Karpas-422 (cell line): ENCODE measurements around the gene NKAPL. TPM values are rescaled to one million over a fixed set of nuclear protein-coding genes. Genes with fewer than 3 reads are reported as not detected.

Source experiments
- DNase-seq: peaks from one replicate; pipeline ENCODE4 v3.0.0-alpha.2; 2015
- H2AFZ ChIP-seq: fragments of 200-600 bp; sonication (generic); 2 replicates; pipeline ENCODE4 v1.6.1; 2014; ENCODE audit warnings: antibody characterized with exemption, low read length, mixed read lengths
- H3K27ac ChIP-seq: fragments of 200-600 bp; sonication (generic); 2 replicates; pipeline ENCODE4 v1.5.1; 2014; ENCODE audit warnings: mild to moderate bottlenecking, low read length, moderate library complexity
- H3K27me3 ChIP-seq: fragments of 200-600 bp; sonication (generic); 2 replicates; pipeline ENCODE4 v1.6.1; 2014; ENCODE audit warnings: low read length, mixed read lengths
- H3K36me3 ChIP-seq: fragments of 200-600 bp; sonication (generic); 2 replicates; pipeline ENCODE4 v1.6.1; 2014; ENCODE audit warnings: low read length, mixed read lengths; ENCODE audit not compliant: insufficient read depth
- H3K4me1 ChIP-seq: fragments of 200-600 bp; sonication (generic); 2 replicates; pipeline ENCODE4 v1.6.1; 2014; ENCODE audit warnings: mild to moderate bottlenecking, low read length, mixed read lengths
- H3K4me2 ChIP-seq: fragments of 200-600 bp; sonication (generic); 2 replicates; pipeline ENCODE4 v1.6.1; 2014; ENCODE audit warnings: low read length, low read depth, mild to moderate bottlenecking; ENCODE audit not compliant: poor library complexity, severe bottlenecking
- H3K4me3 ChIP-seq: fragments of 200-600 bp; sonication (generic); 2 replicates; pipeline ENCODE4 v1.5.1; 2014; ENCODE audit warnings: mild to moderate bottlenecking, antibody characterized with exemption, low read length, mixed read lengths
- H3K79me2 ChIP-seq: fragments of 200-600 bp; sonication (generic); 2 replicates; pipeline ENCODE4 v1.6.1; 2014; ENCODE audit warnings: mild to moderate bottlenecking, low read length, mixed read lengths
- H3K9ac ChIP-seq: fragments of 200-600 bp; sonication (generic); 2 replicates; pipeline ENCODE4 v1.6.0; 2014; ENCODE audit warnings: low read length
- H3K9me2 ChIP-seq: fragments of 200-600 bp; sonication (generic), shearing (Covaris generic); replicated peaks from 2 replicates; pipeline ENCODE4 v1.6.0; 2014; ENCODE audit warnings: mild to moderate bottlenecking, low read length, moderate library complexity; ENCODE audit not compliant: insufficient read depth
- H3K9me3 ChIP-seq: fragments of 300-700, 200-600 bp; sonication (generic); 2 replicates; pipeline ENCODE4 v1.6.1; 2014; ENCODE audit warnings: low read length, mixed read lengths
- H4K20me1 ChIP-seq: fragments of 200-600 bp; sonication (generic); 2 replicates; pipeline ENCODE4 v1.6.1; 2014; ENCODE audit warnings: mild to moderate bottlenecking, antibody characterized with exemption, low read length, low read depth; ENCODE audit not compliant: insufficient read depth
- total RNA-seq: library from RNA; depleted of rRNA; stranded (reverse); fragments of >200 nt; shearing (Covaris generic); gene quantifications from 2 replicates; pipeline ENCODE4 v1.2.3, GENCODE V29; 2014; ENCODE audit warnings: low replicate concordance; rRNA removed

NKAPL gene
- 0.11 TPM in 1 of 2 replicates, not detected in the other for total RNA-seq

DNA sequence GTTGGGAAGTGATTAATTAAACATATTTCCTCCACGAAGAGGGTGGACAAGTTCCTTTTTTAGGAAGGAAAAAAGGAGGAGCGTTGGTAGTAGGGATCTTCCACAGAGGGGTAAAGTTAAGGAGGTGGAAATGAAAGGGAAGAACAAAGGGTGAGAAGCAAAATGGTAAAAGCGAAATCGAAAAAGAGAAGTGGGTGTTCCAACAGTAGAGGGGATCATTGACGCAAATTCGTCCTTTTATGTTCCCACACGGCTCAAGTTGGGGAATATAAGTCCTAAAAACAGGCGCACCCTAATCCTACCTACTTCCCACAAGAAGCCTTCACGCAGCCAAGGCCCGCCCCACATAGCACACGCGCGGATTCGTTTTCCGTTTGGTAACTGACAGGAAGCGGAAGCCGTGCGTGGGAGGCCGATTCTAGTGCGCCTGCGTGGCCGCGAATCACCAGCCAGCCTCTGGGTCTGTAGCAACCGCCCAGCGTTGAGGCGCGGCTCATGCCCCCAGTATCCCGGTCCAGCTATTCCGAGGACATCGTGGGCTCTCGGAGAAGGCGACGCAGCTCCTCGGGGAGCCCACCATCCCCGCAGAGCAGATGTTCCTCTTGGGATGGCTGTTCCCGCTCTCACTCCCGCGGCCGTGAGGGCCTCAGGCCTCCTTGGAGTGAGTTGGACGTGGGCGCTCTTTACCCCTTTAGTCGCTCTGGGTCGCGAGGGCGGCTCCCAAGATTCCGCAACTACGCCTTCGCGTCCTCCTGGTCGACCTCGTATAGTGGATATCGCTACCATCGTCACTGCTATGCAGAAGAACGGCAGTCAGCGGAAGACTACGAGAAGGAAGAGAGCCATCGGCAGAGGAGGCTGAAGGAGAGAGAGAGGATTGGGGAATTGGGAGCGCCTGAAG, at the start of gene NKAPL:
TSS of gene NKAPL (plus strand) at position 421 of the 901 bp plus-strand sequence. CDS start at position 496, 75 bp downstream.
- Histone ChIP-seq H3K27me3 (no peaks in the 10 kb centered on the region), H3K79me2 (no peaks in the 10 kb centered on the region), H3K4me3 (no peak within 1 kb of the TSS), H3K36me3 (no peaks in the 10 kb centered on the region), H3K9ac (no peak within 1 kb of the TSS), H3K4me2 (no peak within 1 kb of the TSS), H4K20me1 (no peaks in the 10 kb centered on the region), H3K9me3 (no peaks in the 10 kb centered on the region), H3K27ac (no peak within 1 kb of the TSS), H3K4me1 (no peaks in the 10 kb centered on the region), H2AFZ (no peak within 1 kb of the TSS), H3K9me2 (no peaks in the 10 kb centered on the region)
- DNase-seq: no peak

GRCh38 chr6:28209753-28210535, 49.2 kb upstream of the NKAPL start:
- no peak overlapping the region for H3K9ac ChIP-seq
- H3K36me3 ChIP-seq: no peaks in the 10 kb centered on the region
- no peak overlapping the region for H3K4me2 ChIP-seq
- H3K4me3 ChIP-seq: no peak overlapping the region
- no peaks in the 10 kb centered on the region for H3K9me2 ChIP-seq
- H3K4me1 ChIP-seq: peaks cover 25% of the 10 kb centered on the region
- H3K27ac ChIP-seq: no peak overlapping the region
- H3K27me3 ChIP-seq: no peaks in the 10 kb centered on the region
- H3K79me2 ChIP-seq: no peaks in the 10 kb centered on the region
- no peaks in the 10 kb centered on the region for H4K20me1 ChIP-seq
- no peaks in the 10 kb centered on the region for H3K9me3 ChIP-seq
- no peak for DNase-seq
- H2AFZ ChIP-seq: no peak overlapping the region

- Histone ChIP-seq H3K36me3 (no peaks in the 10 kb centered on the region), H3K9me2 (no peaks in the 10 kb centered on the region), H3K9me3 (no peaks in the 10 kb centered on the region), H3K4me3 (peak overlapping the region; percentile 64), H3K4me2 (peak overlapping the region; percentile 75), H3K4me1 (peaks cover 25% of the 10 kb centered on the region), H3K27ac (no peak overlapping the region), H3K27me3 (no peaks in the 10 kb centered on the region), H4K20me1 (no peaks in the 10 kb centered on the region), H3K79me2 (no peaks in the 10 kb centered on the region), H2AFZ (peak overlapping the region; percentile 88), H3K9ac (peak overlapping the region; percentile 57)
- peak; percentile 61 for DNase-seq
These were observed 47.1 kb upstream of the NKAPL start for GRCh38 chr6:28211840-28212509.

DNA sequence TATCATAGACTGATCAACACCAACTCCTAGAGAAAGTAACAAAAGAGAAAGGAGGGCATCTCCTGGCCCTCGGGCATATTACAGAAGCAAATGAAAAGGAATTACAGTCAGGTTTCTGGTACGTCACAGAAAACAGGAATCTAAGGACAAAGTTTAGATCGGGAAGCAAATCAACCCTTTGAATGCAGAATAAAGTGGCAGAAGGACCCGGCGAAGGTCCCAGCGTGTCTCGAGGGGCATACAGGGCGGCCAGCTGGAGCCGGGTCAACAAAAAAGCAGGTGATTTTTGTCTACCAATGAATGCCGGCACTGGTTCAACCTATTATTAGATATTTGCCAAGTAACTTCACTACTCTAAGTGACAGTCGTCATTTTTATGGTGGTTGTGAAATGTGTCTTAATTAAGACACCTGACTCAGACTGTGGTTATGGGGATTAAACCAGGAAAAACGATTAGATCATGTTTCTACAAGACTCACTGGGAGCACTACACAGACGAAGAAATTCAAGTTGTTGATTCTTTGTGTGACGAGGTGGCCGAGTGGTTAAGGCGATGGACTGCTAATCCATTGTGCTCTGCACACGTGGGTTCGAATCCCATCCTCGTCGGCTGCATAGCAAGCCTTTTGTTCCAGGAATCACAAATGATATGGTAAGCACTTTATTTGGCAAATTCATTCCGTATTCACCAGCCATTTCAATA, 46.4 kb upstream of the NKAPL start:
- Histone ChIP-seq H2AFZ (peak overlapping the region; percentile 88), H3K9ac (peak overlapping the region; percentile 57), H3K27me3 (no peaks in the 10 kb centered on the region), H4K20me1 (no peaks in the 10 kb centered on the region), H3K4me2 (peak overlapping the region; percentile 75), H3K27ac (no peak overlapping the region), H3K36me3 (no peaks in the 10 kb centered on the region), H3K4me3 (peak overlapping the region; percentile 64), H3K9me3 (no peaks in the 10 kb centered on the region), H3K4me1 (peaks cover 25% of the 10 kb centered on the region), H3K79me2 (no peaks in the 10 kb centered on the region), H3K9me2 (no peaks in the 10 kb centered on the region)
- peak; percentile 82 for DNase-seq

GRCh38 chr6:28213213-28213523, 45.9 kb upstream of the NKAPL start:
- Histone ChIP-seq H2AFZ (peak overlapping the region; percentile 88; the same call in 1 of the 2 replicates), H3K27me3 (no peaks in the 10 kb centered on the region), H3K4me2 (peak overlapping the region; percentile 75)

DNA sequence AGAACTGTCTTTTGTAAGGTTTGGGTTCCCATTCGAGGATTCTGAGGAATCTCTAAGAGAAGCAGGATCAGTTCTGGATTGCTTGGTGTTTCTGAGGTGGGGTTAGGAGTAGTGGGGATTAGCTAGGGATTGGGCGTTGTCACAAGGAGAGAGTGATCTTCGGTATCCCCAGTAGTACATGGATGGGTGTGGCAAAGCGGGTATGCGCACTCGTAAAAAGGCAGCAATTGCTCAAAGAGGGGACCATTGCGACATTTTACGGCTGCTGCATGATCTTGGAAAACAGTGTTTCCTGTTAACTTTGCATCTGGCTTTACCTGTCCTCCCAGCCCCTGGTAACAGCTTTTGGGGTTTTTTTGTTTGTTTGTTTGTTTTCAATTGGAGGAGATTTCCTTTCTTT, 43.7 kb upstream of the NKAPL start:
- H2AFZ ChIP-seq: no peak overlapping the region
- H3K27me3 ChIP-seq: no peaks in the 10 kb centered on the region
- no peak overlapping the region for H3K9ac ChIP-seq

More at GRCh38 chr6:28213213-28213523, 45.9 kb upstream of the NKAPL start:
- no peak overlapping the region for H3K27ac ChIP-seq
- H3K79me2 ChIP-seq: no peaks in the 10 kb centered on the region
- H3K36me3 ChIP-seq: no peaks in the 10 kb centered on the region
- H3K9me3 ChIP-seq: no peaks in the 10 kb centered on the region
- no peak for DNase-seq
- peak overlapping the region; percentile 64 for H3K4me3 ChIP-seq
- peaks cover 27% of the 10 kb centered on the region for H3K4me1 ChIP-seq
- H4K20me1 ChIP-seq: no peaks in the 10 kb centered on the region
- no peaks in the 10 kb centered on the region for H3K9me2 ChIP-seq
- no peak overlapping the region for H3K9ac ChIP-seq

DNA sequence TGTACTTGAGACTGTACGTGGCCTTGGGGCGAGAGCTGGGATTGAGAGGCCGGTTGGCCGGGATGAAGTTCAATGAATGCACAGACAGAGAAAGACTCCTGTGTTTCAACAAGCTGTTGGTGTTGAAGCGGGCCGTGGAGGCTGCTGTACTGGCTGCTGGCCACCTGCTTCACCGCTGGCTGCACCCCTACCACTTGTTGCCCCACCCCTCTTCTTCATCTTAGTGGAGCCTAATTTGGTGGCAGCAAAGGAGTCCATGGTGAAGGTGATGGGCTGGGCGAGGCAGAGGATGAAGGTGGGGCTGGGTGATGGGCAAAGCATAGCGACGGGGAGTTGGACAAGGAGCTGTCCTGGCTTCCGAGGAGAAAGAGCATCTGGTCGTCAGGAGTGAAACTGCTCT, 41.2 kb upstream of the NKAPL start:
- Histone ChIP-seq H3K4me2 (peak overlapping the region; percentile 86), H3K79me2 (no peaks in the 10 kb centered on the region), H3K27ac (no peak overlapping the region), H3K4me3 (peak overlapping the region; percentile 67; the same call in 1 of the 2 replicates), H3K4me1 (peaks cover 28% of the 10 kb centered on the region), H2AFZ (no peak overlapping the region), H3K9me3 (no peaks in the 10 kb centered on the region), H3K9ac (peak overlapping the region; percentile 73), H3K36me3 (no peaks in the 10 kb centered on the region), H3K9me2 (no peaks in the 10 kb centered on the region), H3K27me3 (no peaks in the 10 kb centered on the region), H4K20me1 (no peaks in the 10 kb centered on the region)
- no peak for DNase-seq

More for the DNA sequence above, 43.7 kb upstream of the NKAPL start:
- H3K27ac ChIP-seq: no peak overlapping the region
- H3K4me1 ChIP-seq: peaks cover 46% of the 10 kb centered on the region
- no peak overlapping the region for H3K4me3 ChIP-seq
- no peaks in the 10 kb centered on the region for H3K79me2 ChIP-seq
- no peaks in the 10 kb centered on the region for H3K9me3 ChIP-seq
- no peak for DNase-seq
- no peaks in the 10 kb centered on the region for H3K36me3 ChIP-seq
- no peaks in the 10 kb centered on the region for H4K20me1 ChIP-seq
- H3K9me2 ChIP-seq: no peaks in the 10 kb centered on the region
- no peak overlapping the region for H3K4me2 ChIP-seq
